ENCODE measurements around the gene C1QTNF12.

DNA sequence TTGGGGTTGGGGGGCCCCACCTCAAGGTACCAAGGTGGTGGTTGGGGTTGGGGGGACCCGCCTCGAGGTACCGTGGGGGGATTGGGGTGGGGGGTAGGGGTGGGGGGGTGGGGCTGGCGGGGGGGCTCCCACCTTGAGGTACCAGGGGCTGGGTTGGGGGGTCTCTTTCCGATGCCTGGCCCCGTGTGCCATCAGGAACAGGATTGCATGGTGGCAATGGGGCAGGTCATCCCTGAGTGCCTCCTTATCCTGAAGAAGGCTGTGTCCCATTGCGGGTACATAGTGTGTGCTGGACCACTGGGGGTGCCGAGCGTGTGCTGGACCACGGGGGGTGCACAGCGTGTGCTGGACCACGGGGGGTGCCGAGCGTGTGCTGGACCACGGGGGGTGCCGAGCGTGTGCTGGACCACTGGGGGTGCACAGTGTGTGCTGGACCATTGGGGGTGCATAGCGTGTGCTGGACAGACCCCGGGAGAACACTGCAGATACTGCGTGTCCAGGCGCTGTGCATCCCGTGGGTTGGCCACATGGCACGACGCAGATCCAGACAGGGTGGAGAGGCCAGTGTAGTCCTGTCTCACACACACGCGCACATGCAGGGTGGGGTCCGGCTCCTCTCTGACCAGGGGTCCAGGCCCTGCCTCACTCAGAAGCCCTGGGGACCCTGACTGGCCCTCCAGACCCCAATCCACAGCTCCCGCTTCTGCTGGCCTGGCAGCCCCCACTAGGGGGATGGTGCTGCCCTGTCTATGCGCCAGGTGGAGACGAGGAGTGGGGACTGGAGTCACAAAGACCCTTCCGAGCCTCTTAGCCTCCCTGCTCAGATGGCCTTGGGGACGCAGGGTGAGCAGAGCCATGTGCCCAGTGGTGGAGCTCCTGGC is 37.9 kb upstream of the C1QTNF12 start:
- TF ChIP-seq, protein P1, sequence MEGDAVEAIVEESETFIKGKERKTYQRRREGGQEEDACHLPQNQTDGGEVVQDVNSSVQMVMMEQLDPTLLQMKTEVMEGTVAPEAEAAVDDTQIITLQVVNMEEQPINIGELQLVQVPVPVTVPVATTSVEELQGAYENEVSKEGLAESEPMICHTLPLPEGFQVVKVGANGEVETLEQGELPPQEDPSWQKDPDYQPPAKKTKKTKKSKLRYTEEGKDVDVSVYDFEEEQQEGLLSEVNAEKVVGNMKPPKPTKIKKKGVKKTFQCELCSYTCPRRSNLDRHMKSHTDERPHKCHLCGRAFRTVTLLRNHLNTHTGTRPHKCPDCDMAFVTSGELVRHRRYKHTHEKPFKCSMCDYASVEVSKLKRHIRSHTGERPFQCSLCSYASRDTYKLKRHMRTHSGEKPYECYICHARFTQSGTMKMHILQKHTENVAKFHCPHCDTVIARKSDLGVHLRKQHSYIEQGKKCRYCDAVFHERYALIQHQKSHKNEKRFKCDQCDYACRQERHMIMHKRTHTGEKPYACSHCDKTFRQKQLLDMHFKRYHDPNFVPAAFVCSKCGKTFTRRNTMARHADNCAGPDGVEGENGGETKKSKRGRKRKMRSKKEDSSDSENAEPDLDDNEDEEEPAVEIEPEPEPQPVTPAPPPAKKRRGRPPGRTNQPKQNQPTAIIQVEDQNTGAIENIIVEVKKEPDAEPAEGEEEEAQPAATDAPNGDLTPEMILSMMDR (IDR thresholded peaks at IDR 0.05; ENCODE audit: poor library complexity, severe bottlenecking), result no peak
- TF ChIP-seq EP300 (conservative IDR thresholded peaks at IDR 0.05; ENCODE audit: poor library complexity, severe bottlenecking) (no peak), SMC3 (conservative IDR thresholded peaks at IDR 0.05; ENCODE audit: poor library complexity) (no peak), EZH2 (IDR thresholded peaks at IDR 0.05; ENCODE audit: borderline replicate concordance, insufficient read depth, low read length, poor library complexity, severe bottlenecking) (no peak), REST (IDR thresholded peaks at IDR 0.05; ENCODE audit: borderline replicate concordance) (no peak), TAF1 (IDR thresholded peaks at IDR 0.05; ENCODE audit: low read depth) (no peak), POLR2AphosphoS5 (IDR thresholded peaks at IDR 0.05) (no peak), RAD21 (conservative IDR thresholded peaks at IDR 0.05) (no peak)

Measured in neural cell (in vitro differentiated cells).